Measurements from ENCODE around the gene FCRLB.

- TF ChIP-seq CTCF (IDR thresholded peaks at IDR 0.05) (no peak), POLR2A (IDR thresholded peaks at IDR 0.05) (no peak)
Measured at GRCh38 chr1:161770250-161770649, 48.9 kb downstream of the FCRLB start.
